GM18909 (cell line): ENCODE measurements around the gene SAE1.
"Not testable (repeated sequence)": the region's sequence is repeated elsewhere in the genome, so short reads cannot be mapped to it uniquely, and the experiment has no call there.

Experiments
- ATAC-seq: cut with Tn5 transposase; IDR thresholded peaks from one replicate; pipeline ENCODE4 v1.9.1; 2021; ENCODE audit warnings: mild to moderate bottlenecking; ENCODE audit not compliant: unreplicated experiment, poor library complexity

Gene SAE1

DNA sequence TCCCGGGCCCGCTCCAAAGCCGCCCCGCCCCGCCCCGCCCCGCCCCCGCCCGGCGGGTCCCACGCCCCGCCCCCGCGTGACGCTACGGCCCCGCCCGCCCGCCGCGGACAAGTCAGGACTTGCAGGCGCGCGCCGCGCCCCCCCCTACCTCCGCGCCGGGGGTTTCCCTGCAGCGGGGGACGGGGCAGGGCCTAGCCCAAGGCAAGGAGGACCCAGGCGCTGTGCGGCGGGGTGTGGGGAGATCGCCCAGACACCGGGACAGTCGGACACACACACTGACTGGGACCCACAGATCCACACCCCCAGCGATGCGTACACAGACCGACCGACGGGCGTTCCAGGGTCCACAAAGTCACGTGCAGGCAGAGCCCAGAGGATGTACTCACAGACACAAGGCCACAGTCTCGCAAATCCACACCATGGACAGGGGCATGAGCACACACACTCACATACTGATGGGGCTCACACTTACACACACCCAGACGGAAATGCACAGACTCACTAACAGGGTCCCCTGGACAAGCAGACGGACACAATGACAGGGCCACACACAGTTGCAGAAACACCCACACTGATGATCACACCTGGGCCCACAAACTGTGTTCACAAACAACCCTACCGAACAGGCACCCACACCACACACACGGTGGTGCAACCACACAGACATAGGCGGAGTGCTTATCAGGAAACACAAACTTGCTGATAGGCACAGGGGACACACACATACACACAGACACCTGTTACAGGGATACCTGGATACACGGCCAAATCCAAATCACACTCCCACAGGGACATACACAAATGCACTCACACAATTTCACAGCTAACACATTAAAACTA is 100.8 kb downstream of the SAE1 start:
- ATAC-seq, result peak; percentile 22

DNA sequence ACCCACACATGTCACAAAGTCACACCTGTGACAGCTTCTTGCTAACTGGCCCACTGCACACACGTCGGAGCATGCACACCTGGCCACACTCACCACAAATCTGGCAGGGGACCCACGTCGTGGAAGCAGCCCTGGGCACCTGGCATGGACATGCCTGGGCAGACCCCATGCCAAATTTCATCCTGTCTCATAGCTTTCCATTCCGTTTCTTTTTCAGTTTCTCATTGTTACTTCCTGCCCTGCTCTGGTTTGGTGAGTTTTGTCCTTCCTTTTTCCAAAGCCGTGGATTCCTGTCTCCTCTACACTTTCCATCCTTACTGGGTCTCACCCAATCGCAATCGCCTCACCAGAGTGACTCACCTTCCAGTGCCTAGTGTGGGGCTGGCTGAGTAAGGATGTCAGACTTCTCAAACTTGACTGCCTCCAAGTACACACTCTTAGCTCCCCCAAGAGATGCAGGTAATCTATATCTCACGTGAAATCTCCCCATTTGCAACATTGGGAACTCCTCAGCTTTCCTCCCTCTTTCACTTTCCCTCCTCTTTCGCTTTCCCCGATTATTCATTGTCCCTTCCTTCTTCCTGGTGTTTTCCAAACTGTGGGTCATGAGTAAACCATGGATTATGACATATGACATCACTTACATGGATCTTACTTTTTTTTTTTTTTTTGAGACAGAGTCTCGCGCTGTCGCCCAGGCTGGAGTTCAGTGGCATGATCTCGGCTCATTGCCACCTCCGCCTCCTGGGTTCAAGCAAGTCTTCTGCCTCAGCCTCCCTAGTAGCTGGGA is 102.0 kb downstream of the SAE1 start:
- no peak for ATAC-seq

DNA sequence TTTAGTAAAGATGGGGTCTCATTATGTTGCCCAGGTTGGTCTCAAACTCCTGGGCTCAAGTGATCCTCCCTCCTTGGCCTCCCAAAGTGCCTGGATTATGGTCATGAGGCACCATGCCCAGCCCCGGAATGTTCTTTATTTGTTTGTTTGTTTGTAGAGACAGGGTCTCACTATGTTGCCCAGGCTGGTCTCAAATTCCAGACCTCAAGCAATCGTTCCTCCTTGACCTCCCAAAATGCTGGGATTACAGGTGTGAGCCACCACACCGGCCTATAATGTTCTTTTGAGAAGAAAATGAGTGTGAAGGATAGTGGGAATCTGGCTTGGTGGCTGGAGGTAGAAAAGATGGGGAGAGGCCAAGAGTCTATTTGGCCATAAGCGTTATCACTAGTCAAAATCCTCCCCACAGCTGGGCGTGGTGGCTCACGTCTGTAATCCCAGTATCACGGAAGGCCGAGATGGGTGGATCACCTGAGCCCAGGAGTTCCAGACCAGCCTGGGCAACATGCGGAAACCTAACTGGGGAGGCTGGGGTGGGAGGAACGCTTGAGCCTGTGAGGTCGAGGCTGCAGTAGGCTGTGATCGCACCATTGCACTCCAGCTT is 105.5 kb downstream of the SAE1 start:
- no peak for ATAC-seq

DNA sequence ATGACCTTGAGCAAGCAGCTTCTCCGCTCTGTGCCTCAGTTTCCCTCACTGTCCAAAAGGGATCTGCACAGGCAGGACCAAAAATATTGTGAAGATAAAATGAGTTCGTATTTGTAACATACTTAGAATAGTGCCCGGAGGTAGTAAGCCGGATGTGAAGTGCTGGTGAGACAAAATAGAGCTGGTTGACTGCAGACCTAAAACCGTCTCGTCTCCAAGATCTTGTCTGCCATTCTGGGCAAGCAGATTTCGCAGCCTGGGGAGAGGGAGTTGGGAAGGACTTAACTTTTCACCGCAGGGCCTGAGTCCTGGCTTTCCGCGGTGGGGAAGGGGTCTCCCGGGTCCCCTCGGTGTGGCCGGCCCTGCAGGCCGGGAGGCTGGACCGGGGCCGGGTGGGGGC is 108.5 kb downstream of the SAE1 start:
- ATAC-seq, result no peak

DNA sequence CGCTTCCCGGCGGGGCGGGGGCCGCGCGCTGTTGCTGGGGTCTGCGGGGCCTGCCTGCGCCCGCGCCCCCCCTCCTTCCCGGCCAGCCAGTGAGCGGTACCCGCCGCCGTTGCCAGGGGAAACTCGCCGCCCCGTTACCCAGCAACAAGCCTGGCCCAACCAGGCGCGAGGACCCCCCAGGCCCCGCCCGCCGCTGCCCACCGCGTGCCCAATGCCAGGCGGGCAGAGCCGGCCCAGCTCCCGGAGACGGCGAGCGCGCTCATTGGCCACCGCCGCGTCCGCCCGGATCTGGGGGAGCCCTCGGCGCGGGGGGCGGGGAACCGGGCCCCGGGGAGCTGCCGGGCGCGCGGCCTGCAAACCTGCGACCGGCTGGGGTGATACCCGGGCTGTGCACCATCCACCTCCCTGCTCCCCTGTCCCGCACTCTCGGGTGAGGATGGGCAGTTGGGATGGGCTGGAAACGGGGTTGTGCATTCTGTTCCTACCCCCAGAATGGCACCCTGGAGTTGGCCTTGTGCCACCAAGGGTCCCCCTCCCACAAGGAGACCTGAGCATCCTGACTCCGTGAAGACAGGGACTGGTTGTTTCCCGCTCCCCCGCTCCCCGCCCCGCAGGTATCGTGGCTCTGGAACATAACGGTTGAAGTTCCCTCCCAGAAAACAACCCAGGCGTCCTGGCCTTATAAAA is 109.1 kb downstream of the SAE1 start:
- ATAC-seq, result no peak

DNA sequence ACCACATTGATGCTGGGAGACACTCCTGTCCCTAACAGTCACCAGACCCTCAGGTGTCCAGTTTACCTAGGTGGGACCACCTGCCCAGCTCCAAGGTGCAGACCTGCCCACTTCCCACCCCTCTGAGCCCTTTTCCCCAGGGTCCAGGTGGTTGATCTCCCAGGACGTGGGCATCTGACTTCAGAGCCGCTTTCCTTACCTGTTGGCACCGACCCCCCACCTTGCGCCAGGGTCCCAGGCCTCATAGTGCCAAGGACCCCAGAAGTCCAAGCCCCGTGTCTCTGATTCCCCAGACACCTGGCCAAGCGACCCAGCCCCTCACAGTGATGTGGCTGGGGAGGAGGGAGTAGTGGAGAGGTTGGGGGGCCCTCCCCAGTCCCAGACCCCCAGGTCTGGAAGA is 109.9 kb downstream of the SAE1 start:
- no peak for ATAC-seq

DNA sequence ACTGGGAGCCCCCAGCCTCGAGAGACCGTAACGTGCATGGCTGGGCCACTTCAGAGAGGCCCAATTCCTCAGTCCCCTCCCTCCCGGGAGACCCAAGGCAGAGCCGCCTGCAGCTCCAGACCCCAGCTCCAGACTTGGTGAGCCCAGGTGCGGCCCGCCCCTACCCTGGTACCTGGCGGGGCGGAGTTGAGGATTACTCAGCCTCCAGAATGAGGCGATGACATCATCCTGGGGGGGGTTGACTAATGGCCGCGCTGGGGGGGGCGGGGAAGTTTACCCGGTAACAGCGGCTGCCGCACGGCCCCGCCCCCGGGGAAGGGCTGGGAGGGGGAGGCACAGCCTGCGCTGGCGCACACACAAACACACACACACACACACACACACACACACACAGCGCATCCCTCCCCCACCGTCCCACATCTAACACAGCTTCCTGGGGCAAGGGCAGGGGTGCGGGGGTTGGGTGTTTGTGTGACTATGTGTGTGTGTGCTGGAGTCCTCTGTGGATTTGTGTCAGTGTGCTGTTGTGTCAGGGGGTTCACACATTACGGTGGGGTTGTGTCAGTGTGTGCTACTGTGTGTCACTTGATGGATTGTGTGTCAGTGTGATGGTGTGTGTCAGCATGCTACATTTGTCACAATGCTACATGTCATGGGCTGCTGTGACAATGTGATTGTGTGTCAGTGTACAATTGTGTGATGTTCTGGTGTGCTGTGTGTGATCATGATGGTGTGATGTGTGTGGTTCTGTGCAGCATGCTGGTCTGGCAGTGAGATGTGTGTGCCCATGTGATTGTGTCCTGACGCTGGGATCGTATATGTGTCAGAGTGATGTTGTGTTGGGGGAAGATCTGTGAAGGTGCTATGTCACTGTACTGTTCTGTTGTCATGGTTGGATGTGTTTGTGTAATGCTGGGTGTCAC is 110.6 kb downstream of the SAE1 start:
- no peak for ATAC-seq

DNA sequence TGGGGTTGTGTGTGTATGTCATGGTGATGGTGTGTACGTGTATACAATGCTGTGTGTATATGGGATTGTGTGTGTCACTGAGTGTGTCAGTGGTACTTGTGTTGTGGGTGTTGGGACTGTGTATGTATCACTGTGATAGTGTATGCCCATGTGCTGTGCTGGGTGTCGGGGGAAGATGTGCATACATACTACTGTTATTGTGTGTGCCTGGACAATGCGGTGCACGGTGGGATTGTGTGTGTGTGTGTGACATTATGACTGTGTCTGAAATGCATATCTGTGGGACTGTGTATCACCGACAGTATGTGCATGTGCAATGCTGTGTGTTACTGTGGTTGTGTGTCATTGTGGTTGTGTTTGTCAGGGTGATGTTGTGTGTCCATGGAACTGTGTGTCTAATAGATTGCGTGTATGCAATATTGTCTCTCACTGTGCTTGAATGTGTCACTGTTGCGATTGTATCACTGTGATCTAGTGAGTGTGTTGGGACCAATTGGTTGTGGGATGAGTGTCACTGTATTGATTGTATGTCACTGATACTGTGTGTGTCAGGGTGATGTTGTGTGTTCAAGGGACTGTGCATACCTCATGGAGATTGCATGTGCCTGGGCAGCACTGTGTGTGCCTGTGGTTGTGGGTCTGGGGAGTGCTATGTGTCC is 111.4 kb downstream of the SAE1 start:
- no peak for ATAC-seq

DNA sequence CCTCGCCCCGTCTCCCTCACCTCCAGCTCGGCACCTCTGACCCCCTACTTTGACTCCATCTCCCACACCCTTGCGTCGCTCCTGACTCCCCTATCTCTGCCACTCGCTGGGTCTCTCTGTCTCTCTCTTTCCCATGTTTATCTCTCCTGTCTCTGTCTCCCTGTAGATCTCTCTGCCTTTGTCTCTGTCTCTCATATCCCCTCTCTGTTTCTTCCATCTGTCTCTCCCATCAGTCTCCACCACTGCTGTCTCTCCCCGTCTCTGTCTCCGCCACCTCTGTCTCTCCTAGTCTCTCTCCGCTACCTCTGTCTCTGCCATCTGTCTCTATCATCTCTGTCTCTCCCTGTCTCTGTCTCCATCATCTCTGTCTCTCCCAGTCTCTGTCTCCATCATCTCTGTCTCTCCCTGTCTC is 112.7 kb downstream of the SAE1 start:
- ATAC-seq, result no peak

DNA sequence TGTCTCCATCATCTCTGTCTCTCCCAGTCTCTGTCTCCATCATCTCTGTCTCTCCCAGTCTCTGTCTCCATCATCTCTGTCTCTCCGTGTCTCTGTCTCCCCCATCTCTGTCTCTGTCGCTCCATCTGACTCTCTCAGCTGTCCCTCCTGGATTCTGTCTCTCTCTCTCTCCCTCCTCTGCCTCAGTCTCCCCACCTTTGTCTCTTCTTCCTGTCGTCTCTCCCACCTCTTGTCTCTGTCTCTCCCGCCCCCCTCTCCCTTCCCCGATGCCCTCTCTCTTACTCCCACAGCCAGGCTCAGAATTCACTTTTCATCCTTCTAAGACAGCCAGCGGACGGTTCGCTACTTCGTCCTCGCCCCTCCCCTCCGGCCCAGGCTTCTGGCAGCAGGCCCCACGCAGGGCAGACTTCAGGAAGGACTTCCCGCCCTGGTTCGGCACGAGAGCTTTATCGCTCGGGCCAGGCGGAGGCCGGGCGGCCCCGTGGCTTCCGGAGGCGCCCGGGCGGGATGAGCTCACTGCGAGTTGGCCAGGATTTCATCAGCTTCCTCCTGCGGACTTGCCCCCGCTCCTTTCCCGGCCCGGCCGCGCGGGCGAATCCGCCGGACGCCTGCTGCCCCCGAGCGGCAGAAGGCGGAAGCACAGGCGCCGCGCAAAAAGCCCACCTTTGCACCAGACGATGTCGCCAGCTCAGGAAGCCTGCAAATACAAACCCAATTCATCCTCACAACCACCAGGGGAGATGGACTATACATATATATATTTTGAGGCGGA is 113.3 kb downstream of the SAE1 start:
- ATAC-seq, result peak; percentile 67

DNA sequence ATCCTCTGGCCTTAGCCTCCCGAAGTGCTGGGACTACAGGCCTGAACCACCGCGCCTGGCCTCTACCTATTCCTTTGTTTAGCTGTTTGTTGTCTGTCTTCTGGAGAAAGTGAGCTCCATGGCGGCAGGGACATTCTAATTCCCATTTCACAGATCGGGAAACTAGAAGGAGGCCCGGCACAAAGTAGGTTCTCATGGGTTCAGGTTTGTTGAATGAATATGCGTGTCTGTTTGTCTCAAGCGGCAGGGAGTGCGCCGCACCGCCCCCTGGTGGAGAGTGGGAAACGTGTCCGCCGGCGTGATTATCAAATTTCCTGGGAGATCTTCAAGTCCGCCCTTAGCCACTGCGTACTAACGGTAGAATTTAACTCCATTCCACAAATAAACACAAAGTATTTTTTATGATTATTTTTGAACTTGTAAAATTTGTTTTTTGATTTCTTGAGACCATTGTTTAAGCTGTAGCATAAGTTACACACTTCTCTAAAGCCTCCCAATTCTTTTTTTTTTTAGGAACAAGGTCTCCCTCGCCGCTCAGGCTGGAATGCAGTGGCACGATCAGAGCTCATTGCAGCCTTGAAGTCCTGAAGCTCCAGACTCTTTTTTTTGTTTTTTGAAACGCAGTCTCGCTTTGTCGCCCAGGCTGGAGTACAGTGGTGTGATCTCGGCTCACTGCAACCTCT is 116.8 kb downstream of the SAE1 start:
- ATAC-seq, result no peak

DNA sequence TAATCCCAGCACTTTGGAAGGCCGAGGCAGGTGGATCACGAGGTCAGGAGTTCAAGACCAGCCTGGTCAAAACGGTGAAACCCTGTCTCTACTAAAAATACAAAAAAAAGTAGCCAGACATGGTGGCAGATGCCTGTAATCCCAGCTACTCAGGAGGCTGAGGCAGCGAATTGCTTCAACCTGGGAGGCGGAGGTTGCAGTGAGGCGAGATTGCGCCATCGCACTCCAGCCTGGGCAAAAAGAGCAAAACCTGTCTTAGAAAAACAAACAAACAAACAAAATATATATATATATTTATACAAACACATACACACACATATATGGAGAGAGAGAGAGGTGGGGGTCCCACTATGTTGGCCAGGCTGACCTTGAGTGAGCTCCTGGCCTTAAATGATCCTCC is 122.4 kb downstream of the SAE1 start:
- not testable (repeated sequence) for ATAC-seq

DNA sequence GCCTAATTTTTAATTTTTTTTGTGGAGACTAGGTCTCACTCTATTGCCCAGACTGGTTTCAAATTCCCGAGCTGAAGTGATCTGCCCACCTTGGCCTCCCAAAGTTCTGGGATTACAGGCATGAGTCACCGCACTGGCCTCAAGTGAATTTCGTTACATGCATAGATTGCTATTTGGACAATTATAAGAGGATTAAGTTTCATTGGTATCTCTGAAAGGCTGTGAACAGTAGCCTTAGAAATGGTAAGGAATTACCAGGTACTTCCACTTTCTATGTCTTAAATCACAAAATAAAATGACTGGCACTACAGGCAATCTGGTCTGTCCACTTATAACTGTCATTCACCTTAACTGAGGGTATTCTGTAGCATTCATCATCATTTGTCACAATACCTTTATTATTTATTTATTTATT is 122.8 kb downstream of the SAE1 start:
- no peak for ATAC-seq

DNA sequence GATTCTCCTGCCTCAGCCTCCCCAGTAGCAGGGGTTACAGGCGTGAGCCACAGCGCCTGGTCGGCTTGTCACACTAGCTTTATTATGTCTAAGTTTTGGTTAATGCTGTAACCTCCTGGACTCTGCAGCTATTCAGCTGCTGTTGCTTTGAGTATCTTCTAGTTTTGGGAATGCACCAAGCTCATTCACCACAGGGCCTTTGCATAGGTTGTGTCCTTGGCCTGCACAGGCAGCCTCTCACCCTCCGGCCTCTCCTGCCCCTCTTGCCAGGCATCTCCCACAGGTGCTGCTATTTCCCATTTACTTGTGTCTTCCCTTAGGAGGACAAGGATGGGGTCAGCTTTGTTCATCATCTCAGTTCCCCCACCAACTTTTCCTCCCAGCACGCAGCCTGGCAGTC is 123.3 kb downstream of the SAE1 start:
- no peak for ATAC-seq

DNA sequence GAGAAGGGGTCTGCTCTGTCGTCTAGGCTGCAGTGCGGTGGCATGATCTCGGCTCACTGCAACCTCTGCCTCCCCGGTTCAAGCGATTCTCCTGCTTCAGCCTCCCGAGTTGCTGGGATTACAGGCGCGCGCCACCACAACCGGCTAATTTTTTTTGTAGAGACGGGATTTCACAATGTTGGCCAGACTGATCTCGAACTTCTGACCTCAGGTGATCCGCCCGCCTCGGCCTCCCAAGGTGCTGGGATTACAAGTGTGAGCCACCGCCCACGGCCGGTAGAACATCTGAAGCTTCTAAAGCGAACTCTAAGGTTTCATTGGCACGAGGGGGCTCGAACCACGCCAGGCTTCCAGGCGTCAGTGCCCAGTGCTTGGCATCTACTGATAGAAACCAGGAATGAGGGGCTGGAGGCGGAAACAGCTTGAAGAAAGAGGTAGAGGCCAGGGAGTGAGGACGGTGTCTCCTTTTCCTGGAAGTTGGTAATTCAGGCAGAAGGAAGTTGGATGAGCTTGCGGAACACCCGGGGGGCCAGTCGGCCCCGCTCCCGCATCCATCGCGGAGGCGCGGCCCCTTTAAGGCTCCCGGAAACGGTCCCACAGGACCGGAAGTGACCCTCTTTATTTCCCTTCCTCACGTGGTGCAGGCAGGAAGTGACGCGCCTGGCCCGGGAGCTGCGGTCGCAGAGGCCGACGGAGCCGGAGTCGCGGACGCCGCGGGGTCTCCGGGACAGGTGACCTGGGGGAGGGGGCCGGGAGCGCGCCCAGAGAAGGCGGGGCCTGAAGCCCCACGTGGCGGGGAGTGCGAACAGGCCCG is 125.5 kb downstream of the SAE1 start, which contains the start of gene CCDC9:
TSS of gene CCDC9 (plus strand) at position 647 of the 814 bp plus-strand sequence. CDS start 1,876 bp downstream, outside the sequence.
- peak; percentile 54 for ATAC-seq

DNA sequence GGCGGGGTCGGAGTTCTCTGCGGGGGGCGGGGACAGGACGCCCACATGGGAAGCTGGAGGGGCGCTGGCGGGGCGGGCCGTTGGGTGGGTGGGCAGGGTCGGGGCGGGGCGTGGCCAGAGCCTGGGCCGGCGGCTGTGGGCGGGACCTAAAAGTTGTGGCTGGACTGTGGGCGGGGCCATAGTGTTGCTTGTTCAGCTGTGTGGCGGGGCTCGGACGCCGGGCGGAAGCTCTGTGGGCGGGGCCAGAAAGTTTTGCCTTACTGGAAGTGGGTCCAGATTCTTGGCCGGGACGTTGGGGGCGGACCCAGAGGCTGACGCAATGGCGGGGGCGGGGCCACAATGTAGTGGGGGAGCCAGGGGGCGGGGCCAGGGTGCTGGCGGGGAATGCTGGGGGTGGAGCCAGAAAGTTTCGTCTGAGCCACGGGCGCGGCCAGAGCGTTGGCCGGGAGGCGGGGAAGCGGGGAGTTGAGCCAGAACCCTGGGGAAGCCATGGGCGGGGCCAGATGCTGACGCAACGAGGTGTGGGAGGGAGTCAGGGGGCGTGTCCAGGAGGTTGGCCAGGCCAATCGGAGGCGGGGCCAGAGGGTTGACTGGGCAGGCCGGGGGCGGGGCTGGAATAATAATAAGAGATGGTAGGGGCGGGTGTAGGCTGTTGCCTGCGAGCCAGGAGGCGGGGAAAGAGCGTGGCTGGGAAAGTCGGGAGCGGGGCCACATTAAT is 126.2 kb downstream of the SAE1 start:
- peak; percentile 78 for ATAC-seq
